ENCODE measurements around the gene EPS8.
A peak's percentile ranks its signal among the peaks of the same experiment; 100 is the strongest.

EPS8 gene

GRCh38 chr12:15717940-15718567, 71.1 kb downstream of the EPS8 start:
- no peak for DNase-seq (ENCODE audit: low spot score)

- no peak for DNase-seq (ENCODE audit: low spot score)
These were observed 72.6 kb downstream of the EPS8 start for GRCh38 chr12:15716581-15716980.

GRCh38 chr12:15714256-15714655, 74.9 kb downstream of the EPS8 start:
- no peak for DNase-seq (ENCODE audit: low spot score)

GRCh38 chr12:15712823-15713660, 76.1 kb downstream of the EPS8 start:
- peak; percentile 12 for DNase-seq (ENCODE audit: low spot score)

- DNase-seq (ENCODE audit: low spot score): no peak
These were observed 77.0 kb downstream of the EPS8 start for GRCh38 chr12:15712160-15712559.

GRCh38 chr12:15710860-15711510, 78.2 kb downstream of the EPS8 start:
- DNase-seq (ENCODE audit: low spot score): no peak

- no peak for DNase-seq (ENCODE audit: low spot score)
These were observed 79.6 kb downstream of the EPS8 start for GRCh38 chr12:15709551-15709950.

GRCh38 chr12:15708396-15709076, 80.7 kb downstream of the EPS8 start:
- DNase-seq (ENCODE audit: low spot score): no peak

GRCh38 chr12:15707516-15708199, 81.5 kb downstream of the EPS8 start:
- no peak for DNase-seq (ENCODE audit: low spot score)

GRCh38 chr12:15706010-15706676, 83.0 kb downstream of the EPS8 start:
- peak; percentile 8 for DNase-seq (ENCODE audit: low spot score)

- DNase-seq (ENCODE audit: low spot score): no peak
These were observed 83.6 kb downstream of the EPS8 start for GRCh38 chr12:15705606-15706005.

GRCh38 chr12:15702276-15702675, 86.9 kb downstream of the EPS8 start:
- DNase-seq (ENCODE audit: low spot score): no peak

- DNase-seq (ENCODE audit: low spot score): no peak
These were observed 87.5 kb downstream of the EPS8 start for GRCh38 chr12:15701631-15702156.

GRCh38 chr12:15701206-15701605, 88.0 kb downstream of the EPS8 start:
- no peak for DNase-seq (ENCODE audit: low spot score)

GRCh38 chr12:15700595-15700994, 88.6 kb downstream of the EPS8 start:
- DNase-seq (ENCODE audit: low spot score): no peak

- DNase-seq (ENCODE audit: low spot score): no peak
These were observed 89.3 kb downstream of the EPS8 start for GRCh38 chr12:15699886-15700285.

GRCh38 chr12:15698377-15698871, 90.8 kb downstream of the EPS8 start:
- DNase-seq (ENCODE audit: low spot score): no peak

- no peak for DNase-seq (ENCODE audit: low spot score)
These were observed 92.0 kb downstream of the EPS8 start for GRCh38 chr12:15697201-15697600.

GRCh38 chr12:15693228-15693911, 95.8 kb downstream of the EPS8 start:
- no peak for DNase-seq (ENCODE audit: low spot score)

- DNase-seq (ENCODE audit: low spot score): no peak
These were observed 97.8 kb downstream of the EPS8 start for GRCh38 chr12:15691388-15691787.
